HepG2 (cell line): ENCODE measurements around the gene OR51G1. TPM values are rescaled to one million over a fixed set of nuclear protein-coding genes. Genes with fewer than 3 reads are reported as not detected.

ENCODE experiments used
- CBX2 ChIP-seq, 2 experiments: fragments of 200-600 bp in 1 of 2; sonication (generic); formaldehyde crosslinking in 1 of 2; IDR thresholded peaks; 2 replicates each; pipeline versions ENCODE4 v1.7.0 to v1.8.1; 2018 to 2022; ENCODE audit warnings: low read depth in 2 of 2, low read length in 1 of 2, mild to moderate bottlenecking in 1 of 2, missing genetic modification reagents in 1 of 2
- CENPX ChIP-seq: sonication (generic); formaldehyde crosslinking; IDR thresholded peaks from 2 replicates; pipeline ENCODE4 v1.9.0; 2021; ENCODE audit warnings: mild to moderate bottlenecking, missing genetic modification reagents, moderate library complexity
- CREM ChIP-seq, 2 experiments: sonication (generic) in 1 of 2; formaldehyde crosslinking in 1 of 2; IDR thresholded peaks; 2 replicates each; pipeline versions ENCODE4 v1.4.0 to v1.6.1; 2016 to 2020; ENCODE audit warnings: antibody characterized with exemption in 1 of 2, mild to moderate bottlenecking in 1 of 2, missing genetic modification reagents in 1 of 2
- FUBP1 ChIP-seq: sonication (generic); formaldehyde crosslinking; IDR thresholded peaks from 2 replicates; pipeline ENCODE4 v1.5.1; 2020; ENCODE audit warnings: missing genetic modification reagents, mild to moderate bottlenecking, borderline replicate concordance
- HMG20B ChIP-seq: conservative IDR thresholded peaks from 2 replicates; pipeline ENCODE4 v1.6.1; 2016; ENCODE audit warnings: missing genetic modification reagents, missing compliant biosample characterization
- HMGXB4 ChIP-seq, 2 experiments: sonication (generic) in 1 of 2; formaldehyde crosslinking in 1 of 2; IDR thresholded peaks; 2 replicates each; pipeline versions ENCODE4 v1.4.0 to v1.6.1; 2018 to 2020; ENCODE audit warnings: missing genetic modification reagents in 2 of 2, borderline replicate concordance in 1 of 2, low read depth in 1 of 2, mild to moderate bottlenecking in 1 of 2, missing biosample characterization in 1 of 2
- NFAT5 ChIP-seq: sonication (generic); formaldehyde crosslinking; IDR thresholded peaks from 2 replicates; pipeline ENCODE4 v1.4.0; 2020; ENCODE audit warnings: missing genetic modification reagents
- NR2C2 ChIP-seq: sonication (generic); formaldehyde crosslinking; IDR thresholded peaks from 2 replicates; pipeline ENCODE4 v1.4.0; 2020; ENCODE audit warnings: missing genetic modification reagents, mild to moderate bottlenecking, moderate library complexity, borderline replicate concordance
- NR2F6 ChIP-seq, 2 experiments: IDR thresholded peaks; 2 replicates each; pipeline ENCODE4 v1.6.1; 2016; ENCODE audit warnings: antibody characterized with exemption in 1 of 2, mild to moderate bottlenecking in 1 of 2
- PAXIP1 ChIP-seq: sonication (generic); formaldehyde crosslinking; conservative IDR thresholded peaks from 2 replicates; pipeline ENCODE4 v1.4.0; 2020; ENCODE audit warnings: mild to moderate bottlenecking, missing genetic modification reagents, moderate library complexity
- TFDP1 ChIP-seq: IDR thresholded peaks from 2 replicates; pipeline ENCODE4 v1.6.1; 2016; ENCODE audit warnings: missing compliant biosample characterization, missing genetic modification reagents, borderline replicate concordance
- ZNF605 ChIP-seq: sonication (generic); formaldehyde crosslinking; IDR thresholded peaks from 2 replicates; pipeline ENCODE4 v1.8.0; 2022; ENCODE audit warnings: mild to moderate bottlenecking, missing genetic modification reagents
- ZNF740 ChIP-seq: sonication (generic); formaldehyde crosslinking; IDR thresholded peaks from 2 replicates; pipeline ENCODE4 v1.4.0; 2020; ENCODE audit warnings: missing genetic modification reagents
- polyA plus RNA-seq, 8 experiments: library from polyadenylated mRNA; depleted of rRNA in 3 of 8; stranded (reverse) in 7 of 8; unstranded in 1 of 8; fragments of >200 nt; fragmentation: Illumina TruSeq in 4 of 8; extraction: Trizol in 4 of 8; gene quantifications; 2 replicates each; pipeline versions ENCODE4 v1.2.1 to v1.2.3, GENCODE V29; 2011 to 2016; ENCODE audit warnings: low read depth in 4 of 8, missing spikeins in 1 of 8, mixed read lengths in 1 of 8; ENCODE audit not compliant: insufficient read depth in 1 of 8
- total RNA-seq, 5 experiments: library from RNA; depleted of rRNA; stranded (reverse); fragments of >200 nt; fragmentation: Illumina TruSeq; extraction: Trizol; gene quantifications; 2 replicates each; pipeline ENCODE4 v1.2.3, GENCODE V29; 2016; ENCODE audit warnings: low read depth in 1 of 5

OR51G1 gene
- total and polyA plus RNA-seq, 2 of the 13 experiments (the other 11 are each of a cell fraction or from before 2014, with no cell fraction given) = not detected

GRCh38 chr11:4957396-4957795, 33.3 kb upstream of the OR51G1 start (continued):
- TF ChIP-seq NFAT5 (CRISPR knock-in tag) = no peak
- no peak for TF ChIP-seq HMG20B (CRISPR knock-in tag)
- TF ChIP-seq CBX2 (IDR thresholded peaks at IDR 0.05; ENCODE audit: low read depth, low read length) = no peak
- no peak for TF ChIP-seq CBX2 (CRISPR knock-in tag; IDR thresholded peaks at IDR 0.05; ENCODE audit: low read depth)
- TF ChIP-seq NR2C2 (CRISPR knock-in tag) = no peak
- no peak for TF ChIP-seq CENPX (CRISPR knock-in tag)
- no peak for TF ChIP-seq TFDP1
- no peak for TF ChIP-seq FUBP1 (CRISPR knock-in tag)
- TF ChIP-seq CREM (IDR thresholded peaks at IDR 0.05) = no peak
- TF ChIP-seq CREM (CRISPR knock-in tag; IDR thresholded peaks at IDR 0.05) = no peak
- no peak for TF ChIP-seq PAXIP1
- no peak for TF ChIP-seq HMGXB4 (CRISPR knock-in tag; IDR thresholded peaks at IDR 0.05; ENCODE audit: borderline replicate concordance in 1 of 2, low read depth in 1 of 2)
- no peak for TF ChIP-seq NR2F6 (IDR thresholded peaks at IDR 0.05)
- no peak for TF ChIP-seq NR2F6 (CRISPR knock-in tag; IDR thresholded peaks at IDR 0.05)
- TF ChIP-seq ZNF740 (CRISPR knock-in tag) = no peak
- no peak for TF ChIP-seq ZNF605 (CRISPR knock-in tag)
